H9 (cell line): ENCODE measurements around the gene PRX. TPM values are rescaled to one million over a fixed set of nuclear protein-coding genes. Genes with fewer than 3 reads are reported as not detected.

Experiments used
- DNase-seq: peaks from one replicate; pipeline ENCODE4 v3.0.0-alpha.2; 2017
- H2AFZ ChIP-seq: one replicate; pipeline ENCODE4 v1.6.1; 2013; ENCODE audit warnings: mild to moderate bottlenecking, low read length, control low read depth, moderate library complexity
- H2AK5ac ChIP-seq: 2 replicates; pipeline ENCODE4 v1.6.1; 2013; ENCODE audit warnings: low read length, control low read depth, mixed read lengths; ENCODE audit not compliant: insufficient read length
- H2BK120ac ChIP-seq: one replicate; pipeline ENCODE4 v1.6.1; 2013; ENCODE audit warnings: low read depth, mild to moderate bottlenecking, low read length, control low read depth, inconsistent platforms; ENCODE audit not compliant: poor library complexity, severe bottlenecking
- H2BK12ac ChIP-seq: 2 replicates; pipeline ENCODE4 v1.6.1; 2013; ENCODE audit warnings: low read length, control low read depth, mixed read lengths, low read depth; ENCODE audit not compliant: insufficient read length
- H2BK15ac ChIP-seq: 2 replicates; pipeline ENCODE4 v1.6.1; 2013; ENCODE audit warnings: low read depth, low read length, control low read depth
- H2BK20ac ChIP-seq: one replicate; pipeline ENCODE4 v1.6.1; 2013; ENCODE audit warnings: low read depth, mild to moderate bottlenecking, low read length, control low read depth, inconsistent platforms; ENCODE audit not compliant: poor library complexity, severe bottlenecking
- H2BK5ac ChIP-seq: 2 replicates; pipeline ENCODE4 v1.6.1; 2013; ENCODE audit warnings: low read length, control low read depth, mixed read lengths; ENCODE audit not compliant: insufficient read length
- H3K14ac ChIP-seq: 2 replicates; pipeline ENCODE4 v1.6.1; 2013; ENCODE audit warnings: low read length, control low read depth; ENCODE audit not compliant: insufficient read depth
- H3K18ac ChIP-seq: 2 replicates; pipeline ENCODE4 v1.6.1; 2013; ENCODE audit warnings: low read depth, mild to moderate bottlenecking, mixed read lengths, low read length, control low read depth; ENCODE audit not compliant: insufficient read length
- H3K23ac ChIP-seq: 2 replicates; pipeline ENCODE4 v1.6.1; 2013; ENCODE audit warnings: low read length, control low read depth, mixed read lengths, low read depth; ENCODE audit not compliant: insufficient read length
- H3K23me2 ChIP-seq: 2 replicates; pipeline ENCODE4 v1.6.1; 2013; ENCODE audit warnings: low read depth, mild to moderate bottlenecking, mixed read lengths, low read length, control low read depth; ENCODE audit not compliant: insufficient read length, poor library complexity, severe bottlenecking
- H3K27ac ChIP-seq: 2 replicates; pipeline ENCODE4 v1.5.1; 2013; ENCODE audit warnings: low read length, control low read depth, mixed read lengths, low read depth; ENCODE audit not compliant: insufficient read length
- H3K27me3 ChIP-seq: 2 replicates; pipeline ENCODE4 v1.6.1; 2013; ENCODE audit warnings: low read length, control low read depth, inconsistent platforms; ENCODE audit not compliant: insufficient read depth
- H3K4ac ChIP-seq: 2 replicates; pipeline ENCODE4 v1.6.1; 2013; ENCODE audit warnings: low read depth, mild to moderate bottlenecking, control low read depth, inconsistent platforms, low read length, moderate library complexity
- H3K4me1 ChIP-seq: 2 replicates; pipeline ENCODE4 v1.6.1; 2013; ENCODE audit warnings: low read length, control low read depth, inconsistent platforms; ENCODE audit not compliant: insufficient read depth
- H3K4me2 ChIP-seq: 2 replicates; pipeline ENCODE4 v1.6.1; 2013; ENCODE audit warnings: low read length, control low read depth, mixed read lengths; ENCODE audit not compliant: insufficient read length, insufficient read depth
- H3K56ac ChIP-seq: 2 replicates; pipeline ENCODE4 v1.6.1; 2013; ENCODE audit warnings: low read depth, mild to moderate bottlenecking, mixed read lengths, low read length, control low read depth; ENCODE audit not compliant: insufficient read length
- H3K79me1 ChIP-seq: 2 replicates; pipeline ENCODE4 v1.6.1; 2013; ENCODE audit warnings: low read depth, mild to moderate bottlenecking, moderate library complexity, low read length, control low read depth, inconsistent platforms; ENCODE audit not compliant: insufficient read depth, poor library complexity, severe bottlenecking
- H3K79me2 ChIP-seq: 2 replicates; pipeline ENCODE4 v1.6.1; 2013; ENCODE audit warnings: low read length, control low read depth, inconsistent platforms; ENCODE audit not compliant: insufficient read depth
- H3K9ac ChIP-seq: 2 replicates; pipeline ENCODE4 v1.6.1; 2013; ENCODE audit warnings: low read length, control low read depth, mixed read lengths; ENCODE audit not compliant: insufficient read length; ENCODE audit errors: extremely low read depth
- H3K9me3 ChIP-seq: one replicate; pipeline ENCODE4 v1.6.1; 2013; ENCODE audit warnings: low read depth, low read length, inconsistent platforms; ENCODE audit not compliant: control insufficient read depth
- H3T11ph ChIP-seq: one replicate; pipeline ENCODE4 v1.6.1; 2013; ENCODE audit warnings: mild to moderate bottlenecking, low read length, control low read depth, inconsistent platforms
- H4K20me1 ChIP-seq: one replicate; pipeline ENCODE4 v1.6.1; 2013; ENCODE audit not compliant: control insufficient read depth, insufficient read length, insufficient read depth
- H4K5ac ChIP-seq: 2 replicates; pipeline ENCODE4 v1.6.1; 2013; ENCODE audit warnings: low read depth, mild to moderate bottlenecking, mixed read lengths, low read length, control low read depth; ENCODE audit not compliant: insufficient read length
- H4K8ac ChIP-seq: replicated peaks from 2 replicates; pipeline ENCODE4 v1.6.1; 2013; ENCODE audit warnings: low read length, control low read depth, mixed read lengths, low read depth; ENCODE audit not compliant: insufficient read length
- H4K91ac ChIP-seq: 2 replicates; pipeline ENCODE4 v1.6.1; 2013; ENCODE audit warnings: low read depth, mild to moderate bottlenecking, moderate library complexity, mixed read lengths, low read length, control low read depth; ENCODE audit not compliant: insufficient read length
- H3K27ac Mint-ChIP-seq, 3 experiments: 2 replicates in 2 of 3; 3 replicates in 1 of 3; pipeline ENCODE4 v1.8.0; 2020 to 2021; ENCODE audit warnings: mixed read lengths in 3 of 3, mild to moderate bottlenecking in 1 of 3, moderate library complexity in 1 of 3
- H3K27me3 Mint-ChIP-seq: 2 replicates; pipeline ENCODE4 v1.8.0; 2021; ENCODE audit warnings: low read depth, mild to moderate bottlenecking, moderate library complexity, mixed read lengths
- H3K36me3 Mint-ChIP-seq, 3 experiments: 2 replicates in 2 of 3; 3 replicates in 1 of 3; pipeline ENCODE4 v1.8.0; 2020 to 2021; ENCODE audit warnings: low read depth in 3 of 3, mixed read lengths in 3 of 3; ENCODE audit not compliant: insufficient read depth in 1 of 3
- H3K4me1 Mint-ChIP-seq, 2 experiments: 2 replicates each; pipeline ENCODE4 v1.8.0; 2020; ENCODE audit warnings: mixed read lengths in 2 of 2
- H3K4me3 Mint-ChIP-seq, 2 experiments: 2 replicates in 1 of 2; 3 replicates in 1 of 2; pipeline ENCODE4 v1.8.0; 2020 to 2021; ENCODE audit warnings: mild to moderate bottlenecking in 2 of 2, mixed read lengths in 2 of 2, moderate library complexity in 1 of 2
- H3K9me3 Mint-ChIP-seq, 2 experiments: 2 replicates in 1 of 2; 3 replicates in 1 of 2; pipeline ENCODE4 v1.8.0; 2020; ENCODE audit warnings: mild to moderate bottlenecking in 2 of 2, mixed read lengths in 2 of 2, moderate library complexity in 1 of 2
- CTCF ChIP-seq: fragments of 200-600 bp; sonication (generic); conservative IDR thresholded peaks from 3 replicates; pipeline ENCODE4 v1.8.0; 2021; ENCODE audit warnings: antibody characterized with exemption, mild to moderate bottlenecking
- WGBS: extraction: QIAGEN DNeasy Blood & Tissue Kit; methylation state at CpG from one replicate; pipeline ENCODE4 v1.1.7; 2013; ENCODE audit warnings: missing lambda C conversion rate, low lambda C conversion rate, mixed read lengths; ENCODE audit not compliant: insufficient read length; ENCODE audit errors: extremely low coverage; 5-methylcytosine and 5-hydroxymethylcytosine counted together
- total RNA-seq: library from RNA; stranded (reverse); gene quantifications from 2 replicates; pipeline ENCODE4 v1.2.1, GENCODE V29; 2021

PRX gene
- total RNA-seq, 1 experiment from 2014 or later: 4.0 TPM

- no peaks in the 10 kb centered on the region for H3K79me1 ChIP-seq
- no peak overlapping the region for H3K27ac ChIP-seq
- H2BK20ac ChIP-seq: no peak overlapping the region
- H3K23ac ChIP-seq: no peak overlapping the region
- no peak overlapping the region for H2BK12ac ChIP-seq
- H3K4me3 Mint-ChIP-seq: peak overlapping the region in 1 of 2 experiments; percentile 35; a peak in 2 of 5 replicates
- H2BK120ac ChIP-seq: no peak overlapping the region
- TF ChIP-seq CTCF: no peak
- H3K27ac Mint-ChIP-seq: peak overlapping the region in 2 of 3 experiments; percentile 62 to 74; a peak in 4 of 7 replicates
- no peak overlapping the region for H4K8ac ChIP-seq
- no peaks in the 10 kb centered on the region for H3K9me3 Mint-ChIP-seq
- no peak overlapping the region for H3K9ac ChIP-seq
- H3K36me3 Mint-ChIP-seq: peaks cover 3 to 27% (median 19%) of the 10 kb centered on the region in 3 experiments; a peak in 6 of 7 replicates
- peaks cover 2% of the 10 kb centered on the region for H4K20me1 ChIP-seq
- H3K27me3 Mint-ChIP-seq: peaks cover under 1% of the 10 kb centered on the region; the same call in 1 of the 2 replicates
- no peak overlapping the region for H2BK15ac ChIP-seq
- no peak overlapping the region for H3K4me2 ChIP-seq
- no peak overlapping the region for H3K4ac ChIP-seq
- DNase-seq: no peak
- no peak overlapping the region for H3K56ac ChIP-seq
- H3K9me3 ChIP-seq: no peaks in the 10 kb centered on the region
- H3T11ph ChIP-seq: no peak overlapping the region
- no peak overlapping the region for H2AFZ ChIP-seq
- no peak overlapping the region for H4K91ac ChIP-seq
- H2BK5ac ChIP-seq: no peak overlapping the region
- H3K4me1 ChIP-seq: no peaks in the 10 kb centered on the region
- no peak overlapping the region for H2AK5ac ChIP-seq
- H3K79me2 ChIP-seq: no peaks in the 10 kb centered on the region
- H3K23me2 ChIP-seq: no peaks in the 10 kb centered on the region
- peaks cover 4 to 9% of the 10 kb centered on the region in 2 experiments for H3K4me1 Mint-ChIP-seq
- H3K18ac ChIP-seq: no peak overlapping the region
- H3K27me3 ChIP-seq: no peaks in the 10 kb centered on the region
- H3K14ac ChIP-seq: no peak overlapping the region
- H4K5ac ChIP-seq: no peak overlapping the region
- WGBS: no CpG with 5 or more reads among the region's 11 CpGs
Measured at GRCh38 chr19:40379446-40380198, 33.6 kb downstream of the PRX start.
